GM19238 (cell line): ENCODE measurements around the gene CLUH.

Source experiments
- DNase-seq: peaks from one replicate; pipeline ENCODE4 v3.0.0; 2011; ENCODE audit warnings: low spot score; ENCODE audit not compliant: insufficient read length

CLUH gene

DNA sequence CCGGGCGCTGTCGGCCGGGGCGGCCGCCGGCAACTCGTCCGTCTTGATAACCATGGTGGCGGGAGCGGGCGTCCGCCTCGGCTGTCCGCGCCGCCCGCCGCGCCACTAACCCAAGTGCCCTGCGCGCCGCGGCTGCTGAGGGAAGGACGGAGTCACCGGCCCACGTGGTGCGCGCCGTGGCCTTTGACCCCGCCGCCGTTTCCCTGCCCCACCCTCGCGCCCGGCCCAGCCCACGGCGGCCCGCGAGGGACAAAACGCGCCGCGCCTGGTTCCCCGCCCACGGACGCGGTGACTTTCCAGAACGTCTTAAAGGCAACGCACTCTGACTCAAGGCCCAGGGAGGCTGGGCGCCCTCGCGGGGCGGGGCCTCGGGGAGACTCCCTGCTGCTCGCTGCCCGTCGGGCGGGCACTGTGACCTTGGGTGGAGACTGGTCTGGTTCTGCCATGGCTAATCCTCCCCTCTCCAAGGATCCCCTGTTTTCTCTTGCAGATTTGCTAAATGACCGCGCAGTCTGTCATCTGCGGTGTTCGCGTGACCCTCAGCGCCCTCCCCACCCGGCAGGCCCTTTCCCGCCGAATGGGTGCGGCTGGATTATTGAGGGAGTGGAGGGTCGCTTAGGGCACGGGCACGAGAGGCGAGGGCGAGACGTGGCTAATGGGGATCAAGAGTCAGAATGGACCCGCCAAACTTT is at the start of gene CLUH:
Gene CLUH (minus strand): TSS at position 157 of the 692 bp plus-strand sequence. CDS start 103 bp downstream, at position 54.
- peak; percentile 99 for DNase-seq

GRCh38 chr17:2758870-2759269 is 47.3 kb upstream of the CLUH start:
- DNase-seq = no peak

DNA sequence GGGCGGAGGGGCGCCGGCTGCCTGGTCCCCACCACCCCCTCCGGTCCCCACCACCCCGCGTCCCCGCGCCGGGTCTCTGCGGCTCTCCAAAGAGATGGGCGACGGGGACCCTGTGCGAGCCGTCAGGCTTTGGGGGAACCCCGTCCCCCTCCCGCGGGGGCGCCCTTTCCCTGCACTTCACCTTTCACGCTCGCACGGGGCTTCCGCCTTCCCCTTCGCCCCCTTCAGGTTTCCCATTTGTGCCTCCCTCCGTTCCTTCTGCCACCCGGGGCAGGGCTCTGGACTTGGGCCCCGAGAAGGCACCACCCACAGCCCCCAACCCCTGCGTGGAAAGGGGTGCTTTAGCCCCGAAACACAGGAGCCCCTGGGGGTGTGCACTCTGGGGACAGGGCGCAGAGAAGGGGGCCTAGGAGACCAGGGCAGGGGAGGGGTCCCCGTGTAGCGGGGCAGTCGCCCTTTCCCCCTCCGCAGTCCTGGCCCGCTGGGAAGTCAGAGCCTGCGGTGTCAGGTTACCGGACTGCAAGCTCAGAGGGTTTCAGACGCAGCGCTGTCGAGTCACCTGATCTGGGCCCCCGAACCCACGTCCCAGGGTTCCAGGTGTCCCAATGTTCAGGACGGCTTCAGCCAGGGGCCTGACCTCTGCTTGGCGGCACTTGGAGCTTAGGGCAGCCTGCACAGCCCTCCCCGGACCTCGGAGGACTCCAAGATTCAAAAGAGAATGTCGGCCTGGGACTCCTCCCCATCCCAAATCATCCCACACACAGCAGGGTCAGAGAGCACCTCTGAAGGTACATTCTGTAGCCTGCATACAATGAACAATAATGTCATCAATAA is 44.5 kb upstream of the CLUH start:
- no peak for DNase-seq

- no peak for DNase-seq
These were observed 39.9 kb upstream of the CLUH start for GRCh38 chr17:2751491-2751890.

GRCh38 chr17:2750721-2751120 is 39.2 kb upstream of the CLUH start:
- DNase-seq = no peak

GRCh38 chr17:2749784-2750181 is 38.2 kb upstream of the CLUH start:
- peak; percentile 85 for DNase-seq

GRCh38 chr17:2749058-2749783 is 37.7 kb upstream of the CLUH start, which contains the start of gene CCDC92B:
Gene CCDC92B, minus strand, starts transcription at chr17:2749652. Its CDS starts 14,507 bp downstream, at chr17:2735145.
- no peak for DNase-seq

DNA sequence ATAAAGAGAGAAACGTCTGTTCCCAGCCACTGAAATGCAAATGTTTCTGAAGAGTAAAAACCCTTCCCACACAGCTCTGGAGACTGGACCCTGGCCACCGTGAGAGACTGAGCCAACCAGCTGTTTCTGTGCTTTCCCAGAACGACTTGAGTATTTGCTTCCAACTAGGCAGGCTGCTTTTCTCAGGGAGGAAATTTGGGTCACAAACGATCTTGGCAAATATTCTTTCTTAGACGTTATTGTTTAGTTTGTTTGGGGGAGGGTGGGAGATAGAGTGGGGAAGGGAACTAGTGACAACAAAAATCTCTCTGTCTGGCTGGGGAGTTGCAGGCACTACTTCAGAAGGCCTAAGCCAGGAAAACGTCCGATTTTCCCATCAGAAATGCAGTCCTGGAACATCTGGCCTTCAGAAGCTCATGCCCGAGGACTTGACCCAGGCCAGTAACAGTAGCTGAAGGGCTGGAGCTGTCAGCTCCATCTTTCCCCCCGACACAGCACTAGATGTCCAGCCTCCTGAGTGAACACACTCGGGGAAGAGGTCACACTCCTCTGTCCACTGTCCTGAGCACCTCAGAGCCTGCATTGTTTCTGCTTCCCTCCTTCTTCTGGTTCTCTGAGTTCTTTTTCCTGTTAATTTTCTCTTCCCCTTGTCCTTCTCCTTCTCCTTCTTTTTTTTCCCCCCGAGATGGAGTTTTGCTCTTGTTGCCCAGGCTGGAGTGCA is 33.9 kb upstream of the CLUH start:
- DNase-seq = no peak

GRCh38 chr17:2737693-2738092 is 26.1 kb upstream of the CLUH start:
- DNase-seq = no peak

- DNase-seq = no peak
These were observed 25.4 kb upstream of the CLUH start for GRCh38 chr17:2736956-2737355.

DNA sequence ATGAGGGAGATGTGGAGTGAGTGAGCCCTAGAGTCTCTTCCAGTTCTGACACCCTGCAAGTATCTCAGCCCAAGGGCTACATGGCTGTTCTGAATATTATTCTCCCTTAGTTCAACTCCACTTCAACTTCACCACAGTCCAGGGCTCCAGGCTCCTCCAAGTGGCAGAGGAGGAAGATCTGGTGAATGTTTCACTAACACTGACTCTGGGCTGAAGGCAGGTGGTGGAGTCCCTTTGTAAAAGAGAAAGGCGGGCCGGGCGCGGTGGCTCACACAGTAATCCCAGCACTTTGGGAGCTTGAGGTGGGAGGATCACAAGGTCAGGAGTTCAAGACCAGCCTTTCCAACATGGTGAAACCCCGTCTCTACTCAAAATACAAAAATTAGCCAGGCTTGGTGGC is 24.3 kb upstream of the CLUH start:
- no peak for DNase-seq

- no peak for DNase-seq
These were observed 23.4 kb upstream of the CLUH start for GRCh38 chr17:2734939-2735338.

DNA sequence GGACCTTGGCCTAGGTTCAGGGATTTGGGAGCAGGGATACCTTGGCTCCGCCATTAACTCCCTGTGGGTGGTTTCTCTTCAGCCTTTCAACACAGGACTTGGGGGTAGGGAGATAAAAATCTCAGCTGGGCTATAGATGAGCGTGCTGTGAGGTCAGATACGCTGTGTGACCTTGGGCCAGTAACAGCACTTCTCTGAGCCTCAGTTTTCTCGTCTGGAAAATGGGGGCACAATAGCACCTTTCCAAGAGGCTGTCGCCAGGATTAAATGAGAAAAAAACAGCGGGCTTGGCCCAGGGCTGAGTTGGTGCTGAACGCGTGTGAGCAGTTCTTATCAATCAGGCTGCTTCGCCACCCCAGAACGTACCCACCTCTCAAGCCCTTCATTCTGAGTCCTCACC is 20.2 kb upstream of the CLUH start:
- no peak for DNase-seq

GRCh38 chr17:2730764-2731353 is 19.3 kb upstream of the CLUH start:
- DNase-seq = no peak

DNA sequence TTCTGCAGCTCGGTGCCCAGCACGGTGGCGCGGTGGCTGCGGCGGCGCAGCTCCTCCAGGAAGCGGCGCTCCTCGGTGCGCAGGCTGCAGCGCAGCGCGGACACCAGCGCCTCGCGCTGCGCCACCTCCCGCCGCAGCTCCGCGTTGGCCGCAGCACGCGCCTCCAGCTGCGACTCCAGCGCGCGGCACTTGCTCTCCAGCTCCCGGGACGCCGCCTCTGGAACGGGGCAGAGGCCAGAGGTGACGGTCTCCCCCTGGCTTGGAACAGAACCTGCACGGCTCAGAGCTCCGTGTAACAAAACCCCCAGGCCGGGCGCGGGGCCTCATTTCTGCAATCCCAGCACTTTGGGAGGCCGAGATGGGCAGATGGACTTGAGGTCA is 13.2 kb upstream of the CLUH start:
- DNase-seq = no peak

DNA sequence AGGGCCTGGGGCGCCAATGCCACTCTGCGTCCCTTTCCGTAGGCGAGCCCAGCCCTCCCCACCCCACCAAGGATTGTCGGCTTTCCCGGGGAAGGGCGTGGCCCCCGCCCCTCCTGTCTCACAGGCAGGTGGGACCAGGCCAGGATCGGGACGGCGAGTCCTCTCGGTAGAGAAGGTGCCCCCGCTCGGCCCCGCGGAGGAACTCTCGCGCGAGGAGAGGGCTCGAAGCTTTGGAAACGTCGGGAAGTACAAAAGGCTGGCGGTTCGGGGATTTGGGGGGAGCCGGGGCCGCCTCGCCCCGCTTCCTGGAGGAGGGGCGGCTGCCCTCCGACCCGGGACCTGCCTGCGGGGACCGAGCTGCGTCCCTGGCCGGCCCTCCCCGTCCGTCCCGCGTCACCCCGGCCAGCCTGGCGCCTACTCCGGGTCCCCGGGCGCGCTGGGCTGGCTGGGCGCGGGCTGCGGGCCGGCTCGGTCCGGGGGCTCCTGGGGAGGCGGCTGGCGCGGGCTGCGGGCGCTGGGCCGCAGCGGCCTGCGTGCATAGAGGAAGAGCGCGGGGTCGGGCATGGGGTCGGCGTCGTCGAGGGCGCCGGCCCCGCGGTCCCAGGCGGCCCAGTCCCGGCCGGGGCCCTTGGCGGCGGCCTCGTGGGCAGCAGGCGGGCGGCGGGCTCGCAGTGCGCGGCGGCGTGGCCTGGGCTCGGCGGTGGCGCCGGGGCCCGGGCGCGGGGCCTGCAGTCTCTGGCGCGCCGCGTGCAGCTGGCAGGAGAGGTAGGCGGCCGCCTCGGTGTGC is 12.6 kb upstream of the CLUH start:
- DNase-seq = no peak

- no peak for DNase-seq
These were observed 12.0 kb upstream of the CLUH start for GRCh38 chr17:2723505-2723996.

DNA sequence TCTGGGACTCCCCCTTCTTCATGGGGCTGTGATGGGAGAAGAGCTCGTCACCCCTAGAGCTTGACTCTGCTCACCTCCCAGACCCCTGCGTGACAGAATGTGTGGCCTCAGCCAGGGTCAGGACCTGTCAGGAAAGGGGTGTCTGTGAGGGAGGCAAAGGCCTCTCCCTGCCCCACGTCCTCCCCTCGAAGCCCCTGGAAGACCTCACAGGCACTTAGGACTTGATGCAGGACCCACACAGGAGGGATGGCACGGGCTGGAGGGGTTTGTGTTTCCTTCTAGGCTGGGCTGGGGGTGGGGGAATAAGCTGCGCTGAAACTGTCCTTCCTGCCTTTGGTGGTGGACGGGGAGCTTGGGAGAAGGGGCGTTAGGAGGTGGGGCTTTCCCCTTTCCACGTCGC is 11.0 kb upstream of the CLUH start:
- no peak for DNase-seq

DNA sequence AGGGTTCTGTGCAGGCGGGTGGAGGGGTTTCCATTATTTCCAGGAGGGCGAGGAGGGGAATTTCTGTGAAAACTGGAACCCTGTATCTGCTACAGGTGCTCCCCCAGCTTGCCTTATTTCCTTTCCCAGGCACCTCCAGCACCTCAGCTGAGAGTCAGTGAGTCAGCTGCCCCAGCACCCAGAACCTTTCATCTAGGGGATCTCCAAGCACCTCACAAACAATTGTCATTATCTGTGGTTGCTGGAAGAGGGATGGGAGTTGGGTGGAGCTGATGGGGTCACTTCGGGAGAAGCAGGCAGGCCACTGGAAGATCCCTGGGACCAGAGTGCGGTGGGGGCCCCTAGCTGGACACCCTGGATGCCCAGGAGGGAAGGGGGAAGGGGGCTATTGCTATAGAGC is 10.0 kb upstream of the CLUH start:
- DNase-seq = no peak

DNA sequence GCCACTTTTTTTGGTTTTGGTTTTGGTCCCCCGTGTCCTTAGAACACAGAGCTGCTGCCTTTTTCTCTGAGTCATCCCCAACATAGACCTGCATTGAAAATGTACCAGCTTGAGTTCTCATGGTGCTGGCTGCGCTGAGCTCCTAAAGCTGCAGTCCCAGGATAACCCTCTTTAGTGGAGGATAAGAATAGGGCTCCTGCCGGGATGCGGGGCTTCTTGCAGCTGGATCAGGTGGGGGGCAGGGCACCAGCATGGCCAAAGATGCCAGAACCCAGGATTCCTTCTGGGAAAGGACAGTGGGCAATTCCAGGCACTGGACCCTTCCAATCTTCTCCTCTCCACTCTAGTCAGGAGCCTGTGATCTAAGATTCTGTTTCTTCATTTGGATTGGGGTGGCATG is 8.3 kb upstream of the CLUH start:
- DNase-seq = no peak
